Prostate gland (tissue), 2 donors: ENCODE results near the gene SPON1.

Source experiments
- CTCF ChIP-seq, 4 experiments: fragments of 200-600 bp in 2 of 4; fragments of 450-650 bp in 2 of 4; sonication (generic) in 2 of 4; IDR thresholded peaks; 1 replicate in 3 of 4; 2 replicates in 1 of 4; pipeline ENCODE4 v1.5.1; 2016 to 2019; ENCODE audit warnings: antibody characterized with exemption in 4 of 4, mild to moderate bottlenecking in 2 of 4, moderate library complexity in 2 of 4
- POLR2AphosphoS5 ChIP-seq: sonication (generic); formaldehyde crosslinking; IDR thresholded peaks from one replicate; pipeline ENCODE4 v1.6.1; 2017; ENCODE audit warnings: antibody characterized with exemption

GRCh38 chr11:14079797-14080196, 117.3 kb downstream of the SPON1 start:
- TF ChIP-seq CTCF (IDR thresholded peaks at IDR 0.05), result no peak
- no peak for TF ChIP-seq POLR2AphosphoS5
